TTC549 (cell line): ENCODE data around the gene CUL1.

Experiments used
- FAIRE-seq: peaks from 2 replicates; lab custom pipeline; 2012; peaks lifted over from hg19 to GRCh38; lab: Jason Lieb, UNC

Gene CUL1

DNA sequence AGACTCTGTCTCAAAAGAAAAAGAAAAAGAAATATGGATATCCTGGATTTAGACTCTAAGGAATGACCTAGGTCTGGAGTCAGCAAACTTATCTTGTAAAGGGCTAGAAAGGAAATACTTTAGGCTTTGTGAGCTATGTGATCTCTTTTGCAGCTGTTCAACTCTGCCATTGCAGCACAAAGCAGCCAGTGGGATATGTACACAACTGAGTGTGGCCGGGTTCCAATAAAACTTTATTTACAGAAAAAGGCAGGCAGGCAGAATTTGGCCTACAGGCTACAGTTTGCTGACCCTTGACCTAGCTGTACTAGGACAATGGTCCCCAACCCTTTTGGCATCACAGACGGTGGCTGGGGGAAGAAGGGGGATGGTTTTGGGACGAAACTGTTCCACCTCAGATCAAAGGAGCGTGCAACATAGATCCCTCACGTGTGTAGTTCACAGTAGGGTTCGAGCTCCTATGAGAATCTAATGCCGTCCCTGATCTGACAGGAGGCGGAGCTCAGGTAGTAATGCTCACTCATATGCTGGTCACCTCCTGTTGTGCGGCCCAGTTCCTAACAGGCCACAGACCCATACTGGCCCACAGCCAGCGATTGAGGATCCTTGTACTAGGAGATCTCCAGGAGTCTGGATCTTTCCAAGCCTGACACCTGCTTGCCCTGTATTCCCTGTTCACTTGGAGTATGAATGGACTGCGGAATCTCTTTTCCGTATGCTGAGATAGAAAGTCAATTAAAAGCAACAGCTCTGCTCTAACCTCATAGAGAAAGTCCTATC is 63.0 kb downstream of the CUL1 start:
- no peak for FAIRE-seq

DNA sequence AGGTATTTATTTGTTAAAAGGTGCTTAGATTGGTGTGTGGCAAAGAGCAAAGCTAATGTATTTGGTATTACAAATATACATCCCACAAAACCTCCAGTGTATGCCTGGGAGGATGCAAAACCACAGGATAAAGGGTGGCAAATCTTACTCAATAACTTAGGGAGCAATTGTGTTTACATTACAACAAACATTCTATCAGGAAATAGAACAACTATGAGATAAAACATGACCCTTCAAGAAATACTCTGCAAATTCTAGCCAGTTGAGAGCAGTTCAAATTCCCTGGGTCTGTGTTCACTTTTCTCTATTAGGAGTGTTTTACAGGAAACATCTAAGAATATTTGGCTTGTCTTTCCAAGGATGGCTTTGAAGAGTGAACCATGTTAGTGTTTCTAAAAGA is 64.9 kb downstream of the CUL1 start:
- FAIRE-seq, result no peak

DNA sequence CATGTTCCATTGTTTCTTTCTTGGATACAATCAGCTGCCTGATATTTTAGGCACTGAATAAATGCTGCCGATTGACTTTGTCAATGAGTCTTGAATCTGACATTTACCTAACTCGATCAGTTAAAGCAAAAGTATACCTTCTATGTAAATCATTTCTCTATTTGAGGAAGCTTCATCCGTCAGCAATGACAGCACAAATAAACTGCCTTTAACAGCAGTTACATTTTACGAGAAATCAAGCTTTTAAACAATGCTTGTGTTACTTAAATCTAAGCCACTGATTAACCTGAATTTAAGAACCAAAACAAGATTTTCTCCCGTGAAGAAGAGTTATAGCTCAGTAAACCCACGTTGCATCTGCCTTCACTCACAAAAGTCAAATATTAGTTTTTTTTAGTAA is 71.3 kb downstream of the CUL1 start:
- no peak for FAIRE-seq

DNA sequence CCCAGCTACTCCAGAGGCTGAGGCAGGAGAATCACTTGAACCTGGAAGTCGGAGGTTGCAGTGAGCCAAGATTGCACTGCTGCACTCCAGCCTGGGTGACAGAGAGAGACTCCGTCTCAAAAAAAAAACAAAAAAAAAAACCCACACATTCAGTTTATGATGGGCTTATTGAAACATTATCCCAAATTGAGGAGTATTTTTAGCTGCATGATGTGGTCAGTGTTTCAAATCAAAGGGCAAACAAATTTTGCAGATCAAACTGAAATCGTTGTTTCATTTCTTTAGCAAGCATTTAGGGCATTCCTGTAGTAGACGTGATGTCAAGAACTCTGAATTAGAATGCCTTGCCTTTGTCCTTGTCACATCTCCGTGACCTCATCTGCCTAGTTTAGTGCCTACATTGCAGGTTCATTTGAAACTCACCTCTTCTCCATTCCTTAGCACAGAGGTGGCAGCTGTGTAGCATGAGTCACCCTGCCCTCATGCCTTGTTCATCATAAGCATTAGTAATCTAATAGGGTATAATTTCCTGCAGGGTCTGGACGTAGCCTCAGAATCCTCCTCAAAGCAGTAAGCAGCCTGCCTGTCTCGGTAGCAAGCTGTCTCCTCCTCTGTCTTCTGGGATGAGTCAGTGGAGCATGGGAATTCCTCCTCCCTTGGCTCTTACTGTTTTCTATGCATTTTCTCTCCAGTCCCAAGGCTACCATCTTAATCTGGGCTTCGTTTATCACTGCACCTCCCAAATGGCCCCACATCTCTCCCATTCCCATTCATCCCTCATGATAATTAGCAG is 73.8 kb downstream of the CUL1 start:
- no peak for FAIRE-seq

GRCh38 chr7:148773334-148773733 is 74.6 kb downstream of the CUL1 start:
- no peak for FAIRE-seq

GRCh38 chr7:148774471-148774870 is 75.8 kb downstream of the CUL1 start:
- no peak for FAIRE-seq

DNA sequence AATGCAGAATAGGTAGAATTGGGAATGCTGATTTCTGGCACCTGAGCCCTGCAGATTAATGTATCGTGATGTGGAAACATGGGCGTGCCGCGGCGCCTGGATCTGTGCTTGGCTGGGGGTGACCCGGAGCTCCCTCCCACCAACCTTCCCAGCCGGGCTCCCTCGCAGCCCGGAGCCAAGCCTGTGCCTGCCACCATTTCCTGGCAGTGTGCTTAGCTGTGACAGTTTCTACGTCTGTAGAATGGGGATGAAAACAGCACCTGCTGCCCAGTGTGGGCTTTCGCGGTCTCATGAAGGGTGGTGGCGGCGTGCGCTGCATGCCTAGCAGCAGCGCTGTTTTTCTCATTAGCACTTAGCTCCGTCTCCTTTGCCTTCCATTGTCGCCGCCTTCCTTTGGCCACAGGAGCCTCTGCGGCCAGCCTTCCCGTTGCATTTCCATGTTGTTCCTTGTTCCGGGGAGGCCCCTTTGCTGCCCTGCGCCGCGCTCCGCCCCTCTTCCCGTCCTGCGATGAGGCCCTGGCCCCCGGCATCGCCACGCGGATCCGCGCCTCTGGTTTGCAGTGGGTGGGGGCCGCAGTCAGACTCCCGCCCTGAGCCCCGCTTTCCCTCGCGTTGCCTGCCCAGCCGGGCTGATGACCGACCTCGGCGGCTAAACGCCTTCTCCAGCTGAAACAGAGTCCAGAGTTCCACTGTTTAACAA is 84.2 kb downstream of the CUL1 start:
- no peak for FAIRE-seq

GRCh38 chr7:148783801-148784527 is 85.3 kb downstream of the CUL1 start:
- FAIRE-seq, result no peak

- no peak for FAIRE-seq
Measured at GRCh38 chr7:148787571-148788295, 89.0 kb downstream of the CUL1 start.

- no peak for FAIRE-seq
Measured at GRCh38 chr7:148789220-148789619, 90.5 kb downstream of the CUL1 start.

DNA sequence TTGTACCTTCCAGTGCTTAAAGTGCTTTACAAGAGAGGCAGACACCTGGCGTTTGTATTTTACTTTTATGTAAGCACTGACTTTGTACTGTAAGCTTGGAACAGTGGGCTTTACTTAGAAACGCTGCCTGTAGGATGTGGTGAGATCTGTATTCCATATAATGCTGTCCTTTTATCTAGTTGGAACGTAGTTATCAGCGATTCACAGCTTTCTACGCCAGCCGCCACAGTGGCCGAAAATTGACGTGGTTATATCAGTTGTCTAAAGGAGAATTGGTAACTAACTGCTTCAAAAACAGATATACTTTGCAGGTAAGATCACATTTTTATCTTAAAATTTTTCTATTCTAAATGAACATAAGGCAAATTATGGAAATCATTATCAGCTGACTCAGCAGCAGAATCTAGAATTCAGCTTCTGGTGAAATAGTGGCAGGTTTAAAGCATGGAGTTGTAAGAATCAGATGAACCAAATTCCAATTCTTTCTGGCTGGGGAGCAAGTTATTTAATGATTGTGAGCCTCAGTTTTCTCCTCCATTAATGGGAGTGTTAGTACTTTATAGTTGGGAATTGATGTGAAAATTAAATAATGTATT is 91.5 kb downstream of the CUL1 start:
- no peak for FAIRE-seq

- no peak for FAIRE-seq
Measured at GRCh38 chr7:148790850-148791249, 92.1 kb downstream of the CUL1 start.

DNA sequence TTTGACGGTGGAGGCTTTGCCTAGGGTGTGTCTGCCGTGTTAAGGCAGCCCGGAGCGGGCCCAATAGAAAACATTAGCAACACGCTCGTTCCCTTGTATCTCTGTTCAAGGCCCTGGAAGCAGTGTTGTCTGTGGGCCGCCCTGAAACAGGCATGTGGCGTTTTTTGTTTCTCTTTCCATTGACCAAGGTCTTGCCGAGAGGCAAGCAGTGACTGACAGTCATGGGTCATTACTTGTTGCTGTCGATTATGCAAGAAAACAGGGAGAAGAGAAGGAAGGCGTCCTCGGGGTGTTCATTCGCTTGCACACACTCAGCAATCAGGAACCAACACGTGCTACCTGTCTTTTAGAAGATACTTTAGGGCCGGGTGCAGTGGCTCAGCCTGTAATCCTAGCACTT is 92.8 kb downstream of the CUL1 start:
- no peak for FAIRE-seq

- FAIRE-seq, result no peak
Measured at GRCh38 chr7:148793590-148793989, 94.9 kb downstream of the CUL1 start.

- FAIRE-seq, result no peak
Measured at GRCh38 chr7:148794476-148794875, 95.8 kb downstream of the CUL1 start.

DNA sequence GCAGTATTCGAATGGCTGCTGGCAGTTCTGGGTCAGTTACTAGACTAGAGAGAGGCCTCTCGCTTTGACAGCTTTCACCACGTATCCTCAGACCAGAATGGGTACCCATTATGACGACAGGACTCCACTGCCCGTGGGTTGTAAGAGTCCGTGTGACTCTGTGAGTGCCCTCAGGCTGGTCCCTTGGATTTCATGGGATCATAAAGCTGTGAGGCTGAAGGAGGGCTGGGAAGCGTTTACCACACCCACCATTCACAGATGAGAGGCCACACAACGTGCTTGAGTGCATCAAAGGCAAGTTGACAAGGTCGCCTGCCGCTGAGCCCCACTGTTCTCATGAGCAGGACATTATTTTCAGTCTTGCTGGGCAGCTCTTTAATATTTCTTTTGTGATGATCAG is 98.1 kb downstream of the CUL1 start:
- FAIRE-seq, result no peak

DNA sequence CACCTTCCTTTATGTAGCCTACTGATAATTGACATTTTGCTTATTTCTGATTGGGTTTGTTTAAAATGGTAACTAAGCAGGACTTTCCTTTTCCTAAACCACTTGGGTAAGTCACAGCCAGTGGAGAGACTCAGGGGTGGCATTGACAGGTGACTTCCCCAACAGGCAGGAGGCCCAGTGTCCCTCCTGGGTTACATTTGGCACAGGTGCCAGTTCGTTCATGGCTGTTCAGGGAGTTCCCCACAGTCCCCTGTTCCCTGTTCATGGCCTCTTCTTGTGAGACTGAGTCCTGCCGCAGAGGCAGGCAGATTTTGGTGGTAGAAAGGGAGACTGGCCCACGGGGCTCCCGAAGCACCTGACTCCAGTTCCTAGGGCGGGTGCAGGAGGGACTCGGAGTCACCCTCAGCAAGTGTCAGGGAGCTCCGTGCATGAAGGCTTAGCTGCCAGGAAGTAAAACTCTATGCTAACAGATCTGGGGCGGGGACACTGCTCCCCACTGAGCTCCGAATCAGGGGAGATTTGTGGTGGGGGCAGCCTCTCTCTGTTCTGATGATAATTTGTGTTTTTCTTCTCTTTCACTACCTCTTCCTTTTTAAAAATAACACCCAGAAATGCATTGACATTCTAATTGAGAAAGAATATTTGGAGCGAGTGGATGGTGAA is 101.3 kb downstream of the CUL1 start:
- no peak for FAIRE-seq

- no peak for FAIRE-seq
Measured at GRCh38 chr7:148800677-148801076, 102.0 kb downstream of the CUL1 start.

DNA sequence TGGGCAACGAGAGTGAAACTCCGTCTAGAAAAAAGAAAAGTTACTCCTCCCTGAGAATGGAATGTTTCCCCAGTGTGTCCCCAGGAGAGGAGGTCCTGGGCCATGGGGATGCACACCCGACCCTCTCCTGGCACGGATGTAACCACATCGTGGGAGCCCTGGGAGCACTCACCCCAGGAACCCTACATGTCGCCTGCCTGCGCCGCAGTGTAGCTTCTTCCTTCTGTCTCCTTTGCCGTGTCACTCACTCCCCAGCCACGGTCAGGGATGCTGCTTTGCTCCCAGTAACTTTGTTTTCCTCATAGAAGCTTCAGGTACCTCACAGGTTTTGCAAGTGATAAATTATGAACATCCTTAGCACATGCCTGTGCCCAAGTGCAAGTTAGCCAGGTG is 103.4 kb downstream of the CUL1 start:
- FAIRE-seq, result no peak

DNA sequence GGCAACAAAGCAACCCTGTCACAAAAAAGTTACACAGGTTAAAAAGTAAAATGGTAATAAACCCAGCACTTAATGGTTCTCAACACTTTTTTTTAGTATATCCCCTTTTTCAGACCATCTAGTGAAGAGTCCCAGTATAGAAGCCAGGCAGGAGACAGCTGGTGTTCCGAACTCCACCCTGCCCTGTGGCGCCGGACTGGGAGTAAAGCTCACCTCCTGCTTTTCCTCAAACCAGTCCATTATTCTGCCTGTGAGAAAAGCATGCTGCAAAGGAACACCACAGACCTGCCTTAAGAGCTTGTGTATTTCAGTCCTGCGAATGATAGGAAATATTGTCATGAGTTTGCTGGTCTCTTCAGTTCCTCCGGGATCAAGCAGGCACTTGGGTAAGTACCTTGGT is 104.4 kb downstream of the CUL1 start:
- no peak for FAIRE-seq
